Measurements from ENCODE around the gene STAT4.

- TF ChIP-seq, protein P1, sequence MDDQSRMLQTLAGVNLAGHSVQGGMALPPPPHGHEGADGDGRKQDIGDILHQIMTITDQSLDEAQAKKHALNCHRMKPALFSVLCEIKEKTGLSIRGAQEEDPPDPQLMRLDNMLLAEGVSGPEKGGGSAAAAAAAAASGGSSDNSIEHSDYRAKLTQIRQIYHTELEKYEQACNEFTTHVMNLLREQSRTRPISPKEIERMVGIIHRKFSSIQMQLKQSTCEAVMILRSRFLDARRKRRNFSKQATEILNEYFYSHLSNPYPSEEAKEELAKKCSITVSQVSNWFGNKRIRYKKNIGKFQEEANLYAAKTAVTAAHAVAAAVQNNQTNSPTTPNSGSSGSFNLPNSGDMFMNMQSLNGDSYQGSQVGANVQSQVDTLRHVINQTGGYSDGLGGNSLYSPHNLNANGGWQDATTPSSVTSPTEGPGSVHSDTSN (CRISPR knock-in tag; IDR thresholded peaks at IDR 0.05), result no peak
- TF ChIP-seq REST (tag by site-specific recombination; IDR thresholded peaks at IDR 0.05) (no peak), CTCF (tag by site-specific recombination; IDR thresholded peaks at IDR 0.05) (no peak), MYNN (tag by site-specific recombination; IDR thresholded peaks at IDR 0.05; ENCODE audit: borderline replicate concordance) (no peak), ZNF274 (IDR thresholded peaks at IDR 0.05; ENCODE audit: low read length) (no peak), ZNF274 (tag by site-specific recombination; IDR thresholded peaks at IDR 0.05; ENCODE audit: borderline replicate concordance) (no peak)
These were observed 80.5 kb downstream of the STAT4 start for GRCh38 chr2:191070276-191070675.

All from HEK293 (cell line).